DND-41 (cell line): Measurements from ENCODE around the gene MXD1.
"Not testable (repeated sequence)": the region's sequence is repeated elsewhere in the genome, so short reads cannot be mapped to it uniquely, and the experiment has no call there.

ENCODE experiments used
- ATAC-seq: fragments of 200-7000 bp; cut with Tn5 transposase; 3 replicates; pipeline ENCODE4 v1.9.1; 2021; ENCODE audit warnings: low read depth; ENCODE audit not compliant: insufficient read depth
- DNase-seq: peaks from one replicate; pipeline ENCODE4 v3.0.0-alpha.2; 2020
- H2AFZ ChIP-seq: 2 replicates; pipeline ENCODE4 v1.6.0; 2012; ENCODE audit warnings: low read depth, low read length
- H3K27ac ChIP-seq: 2 replicates; pipeline ENCODE4 v1.5.1; 2012; ENCODE audit warnings: low read length, inconsistent platforms
- H3K27me3 ChIP-seq: fragments of 200-600 bp; sonication (generic); 2 replicates; pipeline ENCODE4 v1.6.0; 2012; ENCODE audit warnings: low read length, mild to moderate bottlenecking, inconsistent platforms; ENCODE audit not compliant: insufficient read depth, poor library complexity
- H3K36me3 ChIP-seq: 2 replicates; pipeline ENCODE4 v1.5.1; 2012; ENCODE audit warnings: low read length, inconsistent platforms; ENCODE audit not compliant: insufficient read depth
- H3K4me1 ChIP-seq: 2 replicates; pipeline ENCODE4 v1.5.1; 2012; ENCODE audit warnings: mild to moderate bottlenecking, low read length; ENCODE audit not compliant: insufficient read depth
- H3K4me2 ChIP-seq: 2 replicates; pipeline ENCODE4 v1.6.0; 2012; ENCODE audit warnings: mild to moderate bottlenecking, moderate library complexity, low read length, inconsistent platforms; ENCODE audit not compliant: insufficient read depth
- H3K4me3 ChIP-seq, 2 experiments: fragments of 200-600 bp in 1 of 2; shearing (Covaris generic) in 1 of 2; 2 replicates each; pipeline ENCODE4 v1.5.1; 2012 to 2016; ENCODE audit warnings: inconsistent platforms in 2 of 2, low read length in 2 of 2, mild to moderate bottlenecking in 2 of 2, low read depth in 1 of 2, moderate library complexity in 1 of 2
- H3K79me2 ChIP-seq: 2 replicates; pipeline ENCODE4 v1.6.0; 2012; ENCODE audit warnings: low read length, inconsistent platforms; ENCODE audit not compliant: insufficient read depth
- H3K9ac ChIP-seq: 2 replicates; pipeline ENCODE4 v1.6.0; 2012; ENCODE audit warnings: low read depth, mild to moderate bottlenecking, inconsistent platforms, low read length, moderate library complexity
- H3K9me3 ChIP-seq: 2 replicates; pipeline ENCODE4 v1.5.1; 2012; ENCODE audit warnings: low read length, moderate library complexity, mild to moderate bottlenecking, inconsistent platforms; ENCODE audit not compliant: insufficient read depth, severe bottlenecking
- H4K20me1 ChIP-seq: 2 replicates; pipeline ENCODE4 v1.6.0; 2012; ENCODE audit warnings: low read length; ENCODE audit not compliant: insufficient read depth
- CTCF ChIP-seq: IDR thresholded peaks from 2 replicates; pipeline ENCODE4 v1.5.1; 2012; ENCODE audit warnings: borderline replicate concordance, low read length, moderate library complexity, mild to moderate bottlenecking; ENCODE audit not compliant: poor library complexity, severe bottlenecking; ENCODE audit errors: extremely low read depth
- EZH2 ChIP-seq: IDR thresholded peaks from 3 replicates; pipeline ENCODE4 v1.6.1; 2012; ENCODE audit warnings: borderline replicate concordance, low read depth, mild to moderate bottlenecking, moderate library complexity, low read length, inconsistent platforms; ENCODE audit not compliant: severe bottlenecking

MXD1 gene

GRCh38 chr2:69890881-69891280 is 24.0 kb upstream of the MXD1 start:
- Histone ChIP-seq H4K20me1 (no peaks in the 10 kb centered on the region), H3K27me3 (no peaks in the 10 kb centered on the region), H3K9ac (no peak overlapping the region), H3K4me3 (no peak overlapping the region), H3K79me2 (peaks cover 24% of the 10 kb centered on the region), H3K9me3 (no peaks in the 10 kb centered on the region), H3K27ac (no peak overlapping the region), H3K36me3 (peaks cover 11% of the 10 kb centered on the region), H2AFZ (no peak overlapping the region), H3K4me2 (no peak overlapping the region), H3K4me1 (peaks cover 22% of the 10 kb centered on the region)
- ATAC-seq (no peak), DNase-seq (no peak)
- no peak for TF ChIP-seq EZH2

GRCh38 chr2:69892838-69893424 is 22.0 kb upstream of the MXD1 start:
- Histone ChIP-seq H3K4me1 (peaks cover 30% of the 10 kb centered on the region), H3K79me2 (peaks cover 45% of the 10 kb centered on the region), H3K36me3 (peaks cover 31% of the 10 kb centered on the region), H3K4me3 (peak overlapping the region in 1 of 2 experiments; percentile 85; a peak in 1 of 4 replicates), H3K9ac (peak overlapping the region; percentile 79), H3K27ac (peak overlapping the region; percentile 82; the same call in 1 of the 2 replicates), H3K4me2 (peak overlapping the region; percentile 75), H2AFZ (peak overlapping the region; percentile 87)
- not testable (repeated sequence) for ATAC-seq, H4K20me1 ChIP-seq, H3K9me3 ChIP-seq, H3K27me3 ChIP-seq
- peak; percentile 32 for DNase-seq
- TF ChIP-seq CTCF, result peak; percentile 19

DNA sequence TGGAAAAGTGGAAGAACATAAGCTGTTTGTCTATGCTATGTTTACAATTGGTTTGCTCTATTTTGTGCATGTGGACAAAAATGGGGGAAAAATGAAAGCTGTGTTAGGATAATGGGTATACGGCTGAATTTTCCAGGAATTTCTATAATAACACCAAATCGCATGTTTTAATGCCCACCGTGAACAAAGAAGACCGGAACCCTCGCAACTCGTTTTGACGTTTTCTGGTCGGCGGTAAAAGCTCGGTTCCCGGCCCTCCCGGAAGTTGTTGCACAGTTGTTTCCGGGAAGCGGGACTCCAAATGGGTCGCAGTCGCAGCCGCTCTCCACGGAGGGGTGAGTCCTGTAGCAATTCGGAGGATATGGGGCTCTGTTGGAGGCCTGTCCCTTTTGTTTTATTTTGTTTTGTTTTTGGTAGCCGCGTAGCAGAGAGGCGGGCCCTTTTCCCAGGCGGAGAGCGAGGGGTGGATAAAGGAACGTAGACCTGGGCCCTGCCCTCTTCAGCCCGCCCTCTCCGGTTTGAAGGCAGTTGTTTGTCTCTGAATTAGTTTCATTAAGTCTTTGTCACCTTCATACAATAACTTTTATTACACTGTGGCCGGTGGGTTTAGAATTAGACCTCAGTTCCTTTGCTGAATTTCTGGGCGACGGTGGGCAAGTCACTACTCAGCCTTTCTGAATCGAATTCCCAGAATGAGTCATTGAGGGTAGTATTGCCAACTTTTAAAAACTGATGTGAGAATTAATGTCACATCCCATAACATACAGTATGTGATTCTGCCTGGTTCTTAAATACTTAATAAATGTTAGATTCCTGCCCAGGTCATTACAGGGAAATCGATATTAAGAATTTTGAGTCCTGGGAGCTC is 21.0 kb upstream of the MXD1 start, which contains the start of gene SNRNP27:
TSS of gene SNRNP27 (plus strand) at position 273 of the 868 bp plus-strand sequence. CDS start at position 302, 29 bp downstream.
- peaks cover 30% of the 10 kb centered on the region for H3K4me1 ChIP-seq
- peak within 1 kb of the TSS; percentile 75 for H3K4me2 ChIP-seq
- no peaks in the 10 kb centered on the region for H3K9me3 ChIP-seq
- TF ChIP-seq CTCF (peak; percentile 1), EZH2 (no peak)
- H2AFZ ChIP-seq, result peak within 1 kb of the TSS; percentile 87
- H3K4me3 ChIP-seq, result peak within 1 kb of the TSS; percentile 85 to 94; a peak in 3 of 4 replicates
- H3K36me3 ChIP-seq, result peaks cover 41% of the 10 kb centered on the region
- DNase-seq (peak; percentile 88), ATAC-seq (peak; percentile 98)
- no peaks in the 10 kb centered on the region for H4K20me1 ChIP-seq
- H3K79me2 ChIP-seq, result peaks cover 53% of the 10 kb centered on the region
- H3K27me3 ChIP-seq, result no peaks in the 10 kb centered on the region
- peak within 1 kb of the TSS; percentile 82 for H3K27ac ChIP-seq
- H3K9ac ChIP-seq, result peak within 1 kb of the TSS; percentile 79

DNA sequence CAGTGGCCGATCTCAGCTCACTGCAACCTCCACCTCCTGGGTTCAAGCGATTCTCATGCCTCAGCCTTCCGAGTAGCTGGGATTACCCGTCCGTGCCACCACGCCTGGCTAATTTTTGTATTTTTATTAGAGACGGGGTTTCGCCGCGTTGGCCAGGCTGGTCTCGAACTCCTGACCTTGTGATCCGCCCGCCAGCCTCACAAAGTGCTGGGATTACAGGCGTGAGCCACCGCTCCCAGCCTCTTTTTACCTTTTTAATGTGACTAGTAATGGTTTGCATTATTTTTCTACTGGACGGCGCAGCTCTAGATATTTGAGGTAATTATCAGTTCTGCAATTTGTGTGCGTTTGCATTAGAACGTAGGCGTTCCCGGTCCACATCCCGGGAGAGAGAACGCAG is 20.2 kb upstream of the MXD1 start:
- H3K9ac ChIP-seq, result peak overlapping the region; percentile 79
- DNase-seq, H3K27ac ChIP-seq, H3K9me3 ChIP-seq, H2AFZ ChIP-seq, H4K20me1 ChIP-seq, ATAC-seq, H3K27me3 ChIP-seq: not testable (repeated sequence)
- H3K36me3 ChIP-seq, result peaks cover 49% of the 10 kb centered on the region
- peaks cover 59% of the 10 kb centered on the region for H3K79me2 ChIP-seq
- peak overlapping the region; percentile 85 to 94; a peak in 3 of 4 replicates for H3K4me3 ChIP-seq
- peak overlapping the region; percentile 75 for H3K4me2 ChIP-seq
- peaks cover 30% of the 10 kb centered on the region for H3K4me1 ChIP-seq
